ENCODE data around the gene LAMTOR2. TPM values are rescaled to one million over a fixed set of nuclear protein-coding genes. Genes with fewer than 3 reads are reported as not detected.

LAMTOR2 gene
- total RNA-seq, 1 experiment from 2014 or later = 97.6 TPM

- DNase-seq (ENCODE audit: extremely low read depth, low read depth) = peak; percentile 91
Measured at GRCh38 chr1:156096640-156097391, 42.2 kb downstream of the LAMTOR2 start.

- no peak for DNase-seq (ENCODE audit: extremely low read depth, low read depth)
Measured at GRCh38 chr1:156097499-156098178, 43.1 kb downstream of the LAMTOR2 start.

GRCh38 chr1:156098784-156099183 is 44.2 kb downstream of the LAMTOR2 start:
- DNase-seq (ENCODE audit: extremely low read depth, low read depth) = no peak

GRCh38 chr1:156099282-156099681 is 44.7 kb downstream of the LAMTOR2 start:
- no peak for DNase-seq (ENCODE audit: extremely low read depth, low read depth)

GRCh38 chr1:156100205-156100995 is 45.8 kb downstream of the LAMTOR2 start:
- DNase-seq (ENCODE audit: extremely low read depth, low read depth) = no peak

- no peak for DNase-seq (ENCODE audit: extremely low read depth, low read depth)
Measured at GRCh38 chr1:156101880-156102279, 47.3 kb downstream of the LAMTOR2 start.

GRCh38 chr1:156102633-156103511 is 48.3 kb downstream of the LAMTOR2 start:
- DNase-seq (ENCODE audit: extremely low read depth, low read depth) = no peak

- no peak for DNase-seq (ENCODE audit: extremely low read depth, low read depth)
Measured at GRCh38 chr1:156103521-156103947, 49.0 kb downstream of the LAMTOR2 start.

- no peak for DNase-seq (ENCODE audit: extremely low read depth, low read depth)
Measured at GRCh38 chr1:156104065-156104810, 49.7 kb downstream of the LAMTOR2 start.

- no peak for DNase-seq (ENCODE audit: extremely low read depth, low read depth)
Measured at GRCh38 chr1:156104861-156105832, 50.6 kb downstream of the LAMTOR2 start.

- no peak for DNase-seq (ENCODE audit: extremely low read depth, low read depth)
Measured at GRCh38 chr1:156106624-156107488, 52.3 kb downstream of the LAMTOR2 start.

GRCh38 chr1:156108057-156108456 is 53.5 kb downstream of the LAMTOR2 start:
- no peak for DNase-seq (ENCODE audit: extremely low read depth, low read depth)

Other genes starting within 250 kb of the LAMTOR2 start
- 27.9 and 33.9 TPM in 2 replicates for gene GON4L, start 197.6 kb upstream of the LAMTOR2 start, total RNA-seq (2014; rRNA removed; shearing (Covaris generic))
- 0.14 and 0.37 TPM in 2 replicates for gene SYT11, start 195.2 kb upstream of the LAMTOR2 start, total RNA-seq (2014; rRNA removed; shearing (Covaris generic))
- 93.4 and 100.0 TPM in 2 replicates for gene RIT1, start 143.4 kb upstream of the LAMTOR2 start, total RNA-seq (2014; rRNA removed; shearing (Covaris generic))
- 64.7 and 86.5 TPM in 2 replicates for gene KHDC4, start 120.4 kb upstream of the LAMTOR2 start, total RNA-seq (2014; rRNA removed; shearing (Covaris generic))
- gene RXFP4, start 113.1 kb upstream of the LAMTOR2 start, total RNA-seq (2014; rRNA removed; shearing (Covaris generic)) = not detected in 2 replicates
- gene ARHGEF2, start 76.2 kb upstream of the LAMTOR2 start, total RNA-seq (2014; rRNA removed; shearing (Covaris generic)) = 318 and 324 TPM in 2 replicates
- 487 and 490 TPM in 2 replicates for gene SSR2, start 33.8 kb upstream of the LAMTOR2 start, total RNA-seq (2014; rRNA removed; shearing (Covaris generic))
- 44.6 and 45.5 TPM in 2 replicates for gene UBQLN4, start 984 bp upstream of the LAMTOR2 start, total RNA-seq (2014; rRNA removed; shearing (Covaris generic))
- not detected in 2 replicates for gene RAB25, start 6.4 kb downstream of the LAMTOR2 start, total RNA-seq (2014; rRNA removed; shearing (Covaris generic))
- gene MEX3A, start 27.7 kb downstream of the LAMTOR2 start, total RNA-seq (2014; rRNA removed; shearing (Covaris generic)) = 2.8 and 3.0 TPM in 2 replicates
- 315 and 336 TPM in 2 replicates for gene LMNA, start 59.9 kb downstream of the LAMTOR2 start, total RNA-seq (2014; rRNA removed; shearing (Covaris generic))
- 0.10 and 0.29 TPM in 2 replicates for gene SEMA4A, start 98.8 kb downstream of the LAMTOR2 start, total RNA-seq (2014; rRNA removed; shearing (Covaris generic))
- 18.4 and 19.1 TPM in 2 replicates for gene SLC25A44, start 139.3 kb downstream of the LAMTOR2 start, total RNA-seq (2014; rRNA removed; shearing (Covaris generic))
- 47.5 and 59.2 TPM in 2 replicates for gene PMF1, start 158.2 kb downstream of the LAMTOR2 start, total RNA-seq (2014; rRNA removed; shearing (Covaris generic))
- gene BGLAP, start 187.4 kb downstream of the LAMTOR2 start, total RNA-seq (2014; rRNA removed; shearing (Covaris generic)) = 0.50 TPM in 1 of 2 replicates, not detected in the other
- gene PAQR6, start 193.3 kb downstream of the LAMTOR2 start, total RNA-seq (2014; rRNA removed; shearing (Covaris generic)) = 1.4 and 2.5 TPM in 2 replicates
- 74.7 and 79.8 TPM in 2 replicates for gene SMG5, start 228.0 kb downstream of the LAMTOR2 start, total RNA-seq (2014; rRNA removed; shearing (Covaris generic))
- 11.3 and 13.3 TPM in 2 replicates for gene TMEM79, start 229.5 kb downstream of the LAMTOR2 start, total RNA-seq (2014; rRNA removed; shearing (Covaris generic))
- 50.5 and 62.2 TPM in 2 replicates for gene GLMP, start 240.9 kb downstream of the LAMTOR2 start, total RNA-seq (2014; rRNA removed; shearing (Covaris generic))
- not detected in 2 replicates for gene VHLL, start 244.5 kb downstream of the LAMTOR2 start, total RNA-seq (2014; rRNA removed; shearing (Covaris generic))